ELF-1 (cell line): Measurements from ENCODE around the gene ADAMTS3.
"Not testable (repeated sequence)": the region's sequence is repeated elsewhere in the genome, so short reads cannot be mapped to it uniquely, and the experiment has no call there.

Experiments
- DNase-seq: peaks from one replicate; pipeline ENCODE4 v3.0.0-alpha.2; 2016; ENCODE audit warnings: low read depth, low spot score

ADAMTS3 gene

GRCh38 chr4:72473434-72473900, 95.6 kb downstream of the ADAMTS3 start:
- no peak for DNase-seq

- no peak for DNase-seq
These were observed 97.2 kb downstream of the ADAMTS3 start for GRCh38 chr4:72471816-72472215.

GRCh38 chr4:72468904-72469502, 100.0 kb downstream of the ADAMTS3 start:
- no peak for DNase-seq

DNA sequence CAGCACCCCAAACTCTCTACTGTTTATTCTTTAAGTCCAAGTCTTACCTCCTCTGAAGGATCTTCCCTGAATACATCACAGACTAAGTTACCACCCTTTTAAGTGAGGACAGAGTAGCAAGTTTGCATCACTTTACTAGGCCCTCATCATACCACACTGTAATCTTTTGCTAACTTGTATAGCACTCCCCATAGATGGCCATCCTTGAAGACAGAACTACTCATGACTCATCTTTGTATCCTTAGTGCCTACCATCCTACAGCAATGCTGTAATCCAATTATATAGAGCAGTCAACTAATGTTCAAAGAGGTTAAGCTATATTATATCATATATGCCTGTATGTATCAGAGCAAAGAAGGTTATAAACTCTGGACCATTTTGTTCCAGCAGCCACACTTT, 101.4 kb downstream of the ADAMTS3 start:
- no peak for DNase-seq

- DNase-seq: no peak
These were observed 105.3 kb downstream of the ADAMTS3 start for GRCh38 chr4:72463724-72464123.

DNA sequence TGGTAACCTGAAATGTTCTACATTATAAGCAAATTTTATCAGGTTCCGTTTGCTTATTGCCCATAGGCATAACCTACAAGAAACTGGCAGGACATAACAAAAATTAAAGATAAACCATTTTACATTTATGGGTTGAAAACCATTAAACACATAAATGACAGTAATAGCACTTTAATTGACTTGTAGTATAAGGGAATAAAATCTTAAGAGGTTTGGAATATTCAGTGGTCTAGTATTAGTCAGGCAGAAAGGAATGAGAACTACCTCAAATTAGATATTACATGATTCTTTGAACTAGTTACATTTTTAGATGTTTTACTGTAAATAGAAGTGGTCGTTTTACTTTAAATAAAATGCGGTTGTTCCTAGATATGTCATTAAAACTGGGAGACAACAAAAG, 111.9 kb downstream of the ADAMTS3 start:
- no peak for DNase-seq

DNA sequence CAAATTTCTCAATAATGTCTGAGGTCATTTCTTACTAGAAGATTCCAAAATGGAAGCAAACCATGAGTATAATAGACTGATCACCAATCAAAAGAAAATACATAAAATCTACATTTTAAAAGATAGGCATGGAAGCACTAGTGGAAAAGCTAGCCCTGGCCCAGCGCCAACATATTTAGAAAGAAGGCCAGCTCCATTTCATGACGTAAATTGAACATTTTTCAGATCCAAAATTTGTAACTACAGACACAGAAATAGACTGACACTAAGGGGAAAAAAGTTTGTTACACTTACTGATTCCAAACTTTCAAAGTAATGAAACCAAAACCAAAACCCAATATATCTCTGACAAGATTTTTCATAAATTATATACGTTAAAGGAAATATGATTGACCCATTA, 117.7 kb downstream of the ADAMTS3 start:
- no peak for DNase-seq

- DNase-seq: no peak
These were observed 119.3 kb downstream of the ADAMTS3 start for GRCh38 chr4:72449705-72450104.

DNA sequence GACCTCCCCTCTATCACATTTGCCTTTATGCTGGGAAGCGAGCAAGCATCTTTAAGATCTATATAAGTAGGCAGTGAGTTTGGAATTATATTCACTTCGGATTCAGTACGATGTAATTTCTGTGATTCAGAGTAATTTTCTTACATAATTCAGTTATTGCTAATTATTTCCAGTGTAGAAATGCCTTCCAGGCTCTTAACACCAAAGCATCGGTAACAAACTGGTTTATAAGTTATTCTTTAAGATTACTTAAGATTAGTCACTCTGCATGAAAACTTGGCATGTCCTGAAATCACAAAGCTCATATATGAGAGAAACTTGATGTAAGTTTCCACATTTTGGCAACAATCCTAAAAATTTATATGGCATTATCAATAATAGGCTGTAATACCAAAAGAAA, 120.8 kb downstream of the ADAMTS3 start:
- DNase-seq: no peak

- DNase-seq: no peak
These were observed 122.5 kb downstream of the ADAMTS3 start for GRCh38 chr4:72446353-72447055.

GRCh38 chr4:72444092-72444491, 124.9 kb downstream of the ADAMTS3 start:
- no peak for DNase-seq

DNA sequence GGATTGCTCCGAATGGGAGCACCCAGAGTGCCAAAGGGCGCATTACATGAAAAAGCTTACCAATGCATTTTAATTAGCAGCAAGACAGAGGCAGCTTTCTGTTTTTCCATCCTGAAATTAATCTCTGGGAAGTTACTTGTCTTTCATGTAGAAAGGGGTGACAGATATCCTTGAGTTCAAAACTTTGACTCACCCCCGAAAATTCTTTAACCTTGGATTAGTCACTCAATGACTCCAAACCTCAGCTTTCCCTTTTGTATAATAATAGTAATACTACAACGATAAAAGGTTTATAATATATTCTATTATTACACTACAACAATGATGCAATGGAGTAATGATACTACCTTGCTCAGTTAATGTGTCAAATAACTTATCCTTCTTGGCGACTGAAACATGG, 126.3 kb downstream of the ADAMTS3 start:
- no peak for DNase-seq

DNA sequence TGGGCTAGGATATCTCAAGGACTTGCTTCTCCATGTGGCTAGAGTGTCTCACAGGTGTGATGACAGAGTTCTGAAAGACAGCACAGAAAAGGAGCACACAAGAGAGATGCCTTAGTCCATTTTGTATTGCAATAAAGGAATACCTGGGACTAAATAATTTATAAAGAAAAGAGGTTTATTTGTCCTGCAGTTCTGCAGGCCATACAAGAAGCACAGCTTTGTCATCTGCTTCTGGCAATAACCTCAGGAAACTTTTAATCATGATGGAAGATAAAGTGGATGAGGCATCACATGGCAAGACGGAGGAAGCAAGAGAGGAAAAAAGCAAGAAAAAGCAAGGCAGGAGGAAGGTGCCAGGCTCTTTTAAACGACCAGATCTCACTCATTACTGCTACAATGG, 126.9 kb downstream of the ADAMTS3 start:
- no peak for DNase-seq

DNA sequence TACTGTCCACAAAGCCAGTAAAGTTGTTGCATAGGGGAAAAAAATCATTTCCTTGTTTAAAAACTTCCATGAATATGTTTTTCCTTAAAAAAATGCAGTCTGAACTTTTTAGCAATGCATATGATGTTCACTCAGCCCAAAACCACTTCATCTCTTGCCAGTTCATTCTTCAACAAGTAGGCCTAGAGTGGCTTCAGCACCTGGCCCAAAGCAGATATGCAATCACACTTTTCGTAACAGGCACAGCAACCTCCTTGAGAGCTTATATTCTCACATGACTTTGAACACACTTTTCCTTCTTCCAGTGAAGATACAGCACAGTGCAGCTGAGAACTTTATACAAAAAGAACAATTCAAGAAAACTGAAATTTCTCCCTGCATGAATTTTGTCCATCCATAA, 128.6 kb downstream of the ADAMTS3 start:
- no peak for DNase-seq

- no peak for DNase-seq
These were observed 136.0 kb downstream of the ADAMTS3 start for GRCh38 chr4:72432975-72433374.

GRCh38 chr4:72432282-72432681, 136.7 kb downstream of the ADAMTS3 start:
- no peak for DNase-seq

- DNase-seq: no peak
These were observed 138.0 kb downstream of the ADAMTS3 start for GRCh38 chr4:72430988-72431387.

GRCh38 chr4:72430050-72430449, 139.0 kb downstream of the ADAMTS3 start:
- no peak for DNase-seq

GRCh38 chr4:72429397-72429889, 139.6 kb downstream of the ADAMTS3 start:
- no peak for DNase-seq

GRCh38 chr4:72427057-72427456, 142.0 kb downstream of the ADAMTS3 start:
- no peak for DNase-seq

DNA sequence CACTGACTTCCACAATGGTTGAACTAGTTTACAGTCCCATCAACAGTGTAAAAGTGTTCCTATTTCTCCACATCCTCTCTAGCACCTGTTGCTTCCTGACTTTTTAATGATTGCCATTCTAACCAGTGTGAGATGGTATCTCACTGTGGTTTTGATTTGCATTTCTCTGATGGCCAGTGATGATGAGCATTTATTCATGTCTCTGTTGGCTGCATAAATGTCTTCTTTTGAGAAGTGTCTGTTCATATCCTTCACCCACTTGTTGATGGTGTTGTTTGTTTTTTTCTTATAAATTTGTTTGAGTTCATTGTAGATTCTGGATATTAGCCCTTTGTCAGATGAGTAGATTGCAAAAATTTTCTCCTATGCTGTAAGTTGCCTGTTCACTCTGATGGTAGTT, 143.1 kb downstream of the ADAMTS3 start:
- not testable (repeated sequence) for DNase-seq

GRCh38 chr4:72424006-72424405, 145.0 kb downstream of the ADAMTS3 start:
- DNase-seq: no peak

DNA sequence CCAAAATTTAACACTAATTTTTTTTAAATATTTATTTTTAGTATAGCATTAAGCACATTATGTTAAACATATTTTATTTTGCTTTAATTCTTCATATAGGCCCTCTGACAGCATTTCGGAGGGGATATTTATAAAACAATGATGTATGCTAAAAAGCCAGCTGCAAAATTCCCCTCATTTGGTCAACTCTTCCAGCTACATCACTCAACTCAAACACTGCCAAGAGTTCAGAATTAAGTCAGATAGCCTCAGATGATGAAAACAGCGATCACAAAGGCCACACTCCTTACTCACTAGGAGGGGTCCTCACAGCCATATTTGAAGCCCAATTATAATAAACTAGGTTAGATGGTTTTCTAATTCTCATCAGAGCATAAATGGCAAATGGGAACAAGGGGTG, 146.6 kb downstream of the ADAMTS3 start:
- DNase-seq: no peak
